SK-N-MC (cell line): ENCODE results near the gene AIMP1.

Experiments
- DNase-seq: peaks from one replicate; pipeline ENCODE4 v3.0.0-alpha.2; 2011; ENCODE audit warnings: low read depth, low spot score
- H3K27ac ChIP-seq: fragments of 200-600 bp; sonication (generic); 2 replicates; pipeline ENCODE4 v1.5.1; 2016; ENCODE audit warnings: mixed run types
- H3K36me3 ChIP-seq: fragments of 200-600 bp; sonication (generic); 2 replicates; pipeline ENCODE4 v1.6.1; 2017; ENCODE audit warnings: antibody characterized with exemption, low read length, mixed read lengths; ENCODE audit not compliant: insufficient read depth
- H3K4me3 ChIP-seq: fragments of 200-600 bp; sonication (generic); 2 replicates; pipeline ENCODE4 v1.5.1; 2016
- H3K9ac ChIP-seq: fragments of 200-600 bp; sonication (generic); 2 replicates; pipeline ENCODE4 v1.8.0; 2017; ENCODE audit warnings: mixed run types, mixed read lengths; ENCODE audit not compliant: insufficient read length
- H3K9me3 ChIP-seq: fragments of 200-600 bp; sonication (generic); 2 replicates; pipeline ENCODE4 v1.6.1; 2017; ENCODE audit warnings: low read depth, mild to moderate bottlenecking, antibody characterized with exemption, low read length, moderate library complexity, mixed read lengths
- EZH2 ChIP-seq: fragments of 200-600 bp; sonication (generic); IDR thresholded peaks from one replicate; pipeline ENCODE4 v1.6.1; 2017; ENCODE audit warnings: antibody characterized with exemption
- FOXP2 ChIP-seq: optimal IDR thresholded peaks from 2 replicates; pipeline ENCODE3; 2011; ENCODE audit warnings: mild to moderate bottlenecking, moderate library complexity; ENCODE audit not compliant: insufficient read depth; ENCODE audit errors: extremely low read length, control extremely low read depth
- POLR2AphosphoS5 ChIP-seq: IDR thresholded peaks from 2 replicates; pipeline ENCODE4 v1.6.1; 2012; ENCODE audit warnings: mild to moderate bottlenecking, low read depth, low read length, borderline replicate concordance

AIMP1 gene

GRCh38 chr4:106315968-106316772 lies at the start of gene AIMP1, which contains the start of gene TBCK:
Gene AIMP1 (plus strand): TSS chr4:106316550. CDS start chr4:106325010, 8,460 bp downstream.
Gene TBCK (minus strand): TSS chr4:106316209. CDS start chr4:106308960, 7,249 bp downstream.
- Histone ChIP-seq H3K9me3 (no peaks in the 10 kb centered on the region), H3K36me3 (peaks cover 7% of the 10 kb centered on the region), H3K9ac (peak within 1 kb of the TSS; percentile 98), H3K27ac (peak within 1 kb of the TSS; percentile 96), H3K4me3 (peak within 1 kb of the TSS; percentile 96)
- no peak for TF ChIP-seq EZH2
- TF ChIP-seq POLR2AphosphoS5 = peak; percentile 84
- TF ChIP-seq FOXP2 = no peak
- DNase-seq = peak; percentile 68

- TF ChIP-seq FOXP2 (no peak), POLR2AphosphoS5 (no peak), EZH2 (no peak)
- Histone ChIP-seq H3K4me3 (peak overlapping the region; percentile 62), H3K36me3 (peaks cover 1% of the 10 kb centered on the region; the same call in 1 of the 2 replicates), H3K9ac (no peak overlapping the region), H3K9me3 (no peaks in the 10 kb centered on the region), H3K27ac (peak overlapping the region; percentile 93)
- peak; percentile 65 for DNase-seq
Observed at GRCh38 chr4:106268786-106269185, 47.6 kb upstream of the AIMP1 start.

DNA sequence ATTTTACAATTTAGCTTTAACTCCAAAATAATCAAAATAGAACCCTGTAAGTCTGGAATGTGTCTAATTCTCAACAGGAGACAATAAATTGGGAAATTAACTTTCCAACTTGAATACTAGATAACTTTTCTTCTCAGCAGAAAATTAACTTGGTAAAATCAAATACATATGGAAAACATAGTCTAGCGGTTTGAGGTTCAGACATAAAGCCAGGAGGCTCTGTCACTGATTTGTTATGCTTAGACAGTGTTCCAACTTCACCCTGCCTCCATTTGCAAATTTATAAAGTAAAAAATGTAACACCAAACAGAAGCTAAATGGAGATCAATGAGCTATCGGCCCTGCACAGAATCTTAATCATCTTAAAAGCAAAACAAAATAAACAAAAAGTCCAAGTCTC lies 46.6 kb upstream of the AIMP1 start:
- TF ChIP-seq EZH2 (no peak), FOXP2 (no peak), POLR2AphosphoS5 (no peak)
- peak overlapping the region; percentile 62 for H3K4me3 ChIP-seq
- H3K27ac ChIP-seq = peak overlapping the region; percentile 93
- H3K9ac ChIP-seq = peak overlapping the region; percentile 55
- no peaks in the 10 kb centered on the region for H3K9me3 ChIP-seq
- peaks cover 10% of the 10 kb centered on the region for H3K36me3 ChIP-seq
- DNase-seq = peak; percentile 39

DNA sequence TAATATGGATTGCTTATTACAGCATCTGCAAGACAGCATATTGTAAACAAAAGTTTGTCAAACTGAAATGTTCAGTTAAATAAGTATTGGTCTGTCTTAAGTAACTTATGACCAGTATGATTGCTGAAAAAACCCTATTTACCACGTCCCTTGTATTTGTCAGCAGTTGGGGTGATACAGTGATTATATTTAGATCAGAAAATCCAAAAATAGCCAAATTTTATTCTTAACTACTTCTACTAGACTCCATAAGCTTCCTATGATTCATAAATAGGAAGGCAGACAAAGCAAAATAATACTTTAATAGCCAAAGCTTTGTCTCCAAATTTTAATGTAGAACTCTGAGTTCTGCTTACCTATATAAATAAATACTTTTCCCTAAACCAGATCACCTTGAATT lies 45.6 kb upstream of the AIMP1 start:
- Histone ChIP-seq H3K9me3 (no peaks in the 10 kb centered on the region), H3K36me3 (peaks cover 12% of the 10 kb centered on the region), H3K9ac (no peak overlapping the region), H3K27ac (no peak overlapping the region), H3K4me3 (no peak overlapping the region)
- no peak for DNase-seq
- TF ChIP-seq EZH2 (no peak), FOXP2 (no peak), POLR2AphosphoS5 (no peak)

DNA sequence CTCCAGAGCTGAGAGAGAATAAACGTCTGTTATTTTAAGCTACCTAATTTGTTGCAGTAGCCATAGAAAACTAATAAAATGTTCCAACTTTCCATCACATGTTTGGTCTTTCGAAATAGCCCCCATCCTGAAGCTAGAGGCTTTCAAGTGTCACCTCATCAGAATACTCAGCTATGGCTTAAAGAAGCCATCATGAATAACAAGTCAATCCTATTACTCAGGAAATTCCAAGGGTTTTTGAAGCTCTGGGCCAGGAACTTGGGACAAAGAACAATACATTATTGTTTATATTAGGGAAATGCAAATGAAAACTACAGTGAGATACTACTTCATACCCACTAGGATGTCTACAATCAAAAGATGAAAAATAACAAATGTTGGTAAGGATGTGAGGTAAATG lies 42.5 kb upstream of the AIMP1 start:
- peaks cover 12% of the 10 kb centered on the region for H3K36me3 ChIP-seq
- no peak overlapping the region for H3K4me3 ChIP-seq
- H3K27ac ChIP-seq = no peak overlapping the region
- no peaks in the 10 kb centered on the region for H3K9me3 ChIP-seq
- no peak for DNase-seq
- no peak overlapping the region for H3K9ac ChIP-seq
- TF ChIP-seq FOXP2 (no peak), POLR2AphosphoS5 (no peak), EZH2 (no peak)

- H3K27ac ChIP-seq = no peak overlapping the region
- H3K9ac ChIP-seq = no peak overlapping the region
- peaks cover 20% of the 10 kb centered on the region for H3K36me3 ChIP-seq
- DNase-seq = no peak
- TF ChIP-seq FOXP2 (no peak), EZH2 (no peak), POLR2AphosphoS5 (no peak)
- H3K4me3 ChIP-seq = no peak overlapping the region
- H3K9me3 ChIP-seq = no peaks in the 10 kb centered on the region
Observed at GRCh38 chr4:106277140-106277675, 39.1 kb upstream of the AIMP1 start.

- no peak for DNase-seq
- TF ChIP-seq POLR2AphosphoS5 (no peak), FOXP2 (no peak), EZH2 (no peak)
- Histone ChIP-seq H3K36me3 (peaks cover 27% of the 10 kb centered on the region), H3K9ac (no peak overlapping the region), H3K9me3 (no peaks in the 10 kb centered on the region), H3K27ac (no peak overlapping the region), H3K4me3 (no peak overlapping the region)
Observed at GRCh38 chr4:106284227-106284626, 32.1 kb upstream of the AIMP1 start.

DNA sequence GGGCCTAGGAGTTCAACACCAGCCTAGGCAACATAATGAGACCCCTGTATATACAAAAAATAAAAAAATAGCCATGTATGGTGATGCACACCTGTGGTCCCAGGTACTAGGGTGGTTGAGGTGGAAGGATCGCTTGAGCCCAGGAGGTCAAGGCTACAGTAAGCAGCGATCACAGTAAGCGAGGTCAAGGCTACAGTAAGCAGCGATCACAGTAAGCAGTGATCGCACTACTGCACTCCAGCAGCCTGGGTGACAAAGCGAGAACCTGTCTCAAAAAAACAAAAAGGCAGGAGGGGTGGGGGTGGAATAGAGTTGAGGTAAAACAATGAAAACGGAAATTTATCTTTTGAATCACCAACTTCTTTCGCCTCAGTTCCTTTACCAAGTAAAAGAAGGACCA lies 29.7 kb upstream of the AIMP1 start:
- no peak for DNase-seq
- H3K9me3 ChIP-seq = no peaks in the 10 kb centered on the region
- H3K4me3 ChIP-seq = no peak overlapping the region
- no peak overlapping the region for H3K27ac ChIP-seq
- TF ChIP-seq EZH2 (no peak), POLR2AphosphoS5 (no peak), FOXP2 (no peak)
- peaks cover 25% of the 10 kb centered on the region for H3K36me3 ChIP-seq
- H3K9ac ChIP-seq = no peak overlapping the region
